ENCODE results near the gene TSKU.

Gene TSKU

GRCh38 chr11:76783294-76783895 is at the start of gene TSKU:
Gene TSKU (plus strand): TSS chr11:76783356. CDS start chr11:76795617, 12,261 bp downstream.
- DNase-seq (ENCODE audit: low read depth in 2 of 2), result no peak

GRCh38 chr11:76733906-76734305 is 49.2 kb upstream of the TSKU start:
- DNase-seq (ENCODE audit: low read depth in 2 of 2), result peak in 1 of 2 donors; percentile 14

- no peak for DNase-seq (ENCODE audit: low read depth in 2 of 2)
Observed at GRCh38 chr11:76734456-76735420, 48.4 kb upstream of the TSKU start.

GRCh38 chr11:76735841-76736240 is 47.3 kb upstream of the TSKU start:
- no peak for DNase-seq (ENCODE audit: low read depth in 2 of 2)

- DNase-seq (ENCODE audit: low read depth in 2 of 2), result no peak
Observed at GRCh38 chr11:76736266-76736665, 46.9 kb upstream of the TSKU start.

GRCh38 chr11:76736773-76737495 is 46.2 kb upstream of the TSKU start:
- no peak for DNase-seq (ENCODE audit: low read depth in 2 of 2)

- DNase-seq (ENCODE audit: low read depth in 2 of 2), result no peak
Observed at GRCh38 chr11:76738618-76739240, 44.4 kb upstream of the TSKU start.

- no peak for DNase-seq (ENCODE audit: low read depth in 2 of 2)
Observed at GRCh38 chr11:76739798-76740197, 43.4 kb upstream of the TSKU start.

- DNase-seq (ENCODE audit: low read depth in 2 of 2), result no peak
Observed at GRCh38 chr11:76740772-76741171, 42.4 kb upstream of the TSKU start.

GRCh38 chr11:76742902-76743301 is 40.3 kb upstream of the TSKU start:
- no peak for DNase-seq (ENCODE audit: low read depth in 2 of 2)

- DNase-seq (ENCODE audit: low read depth in 2 of 2), result no peak
Observed at GRCh38 chr11:76744186-76745043, 38.7 kb upstream of the TSKU start.

- no peak for DNase-seq (ENCODE audit: low read depth in 2 of 2)
Observed at GRCh38 chr11:76745044-76745376, 38.1 kb upstream of the TSKU start.

- DNase-seq (ENCODE audit: low read depth in 2 of 2), result no peak
Observed at GRCh38 chr11:76745561-76746207, 37.5 kb upstream of the TSKU start.

GRCh38 chr11:76747153-76747914 is 35.8 kb upstream of the TSKU start:
- no peak for DNase-seq (ENCODE audit: low read depth in 2 of 2)

GRCh38 chr11:76747915-76748860 is 35.0 kb upstream of the TSKU start:
- DNase-seq (ENCODE audit: low read depth in 2 of 2), result no peak

GRCh38 chr11:76748948-76749347 is 34.2 kb upstream of the TSKU start:
- no peak for DNase-seq (ENCODE audit: low read depth in 2 of 2)

- no peak for DNase-seq (ENCODE audit: low read depth in 2 of 2)
Observed at GRCh38 chr11:76750067-76750466, 33.1 kb upstream of the TSKU start.

GRCh38 chr11:76750746-76751145 is 32.4 kb upstream of the TSKU start:
- DNase-seq (ENCODE audit: low read depth in 2 of 2), result no peak

Measured in stimulated activated CD4-positive, alpha-beta T cell treated with anti-CD3 and anti-CD28 coated beads, Interleukin-1b, Interleukin-23, amount 100 ng/mL, for 1 hour (primary cell).